HepG2 (cell line): ENCODE data around the gene TCFL5. TPM values are rescaled to one million over a fixed set of nuclear protein-coding genes. Genes with fewer than 3 reads are reported as not detected.

Experiments used
- CEBPB ChIP-seq: IDR thresholded peaks from 2 replicates; pipeline ENCODE4 v1.6.1; 2011; ENCODE audit warnings: low read depth, low read length, improper control_type of control experiment, borderline replicate concordance
- HOXA3 ChIP-seq: sonication (generic); formaldehyde crosslinking; IDR thresholded peaks from 2 replicates; pipeline ENCODE4 v1.5.0; 2020; ENCODE audit warnings: missing genetic modification reagents
- JUND ChIP-seq: sonication (generic); formaldehyde crosslinking; IDR thresholded peaks from 2 replicates; pipeline ENCODE4 v1.8.0; 2022; ENCODE audit warnings: mild to moderate bottlenecking, missing genetic modification reagents
- KAT8 ChIP-seq: IDR thresholded peaks from 2 replicates; pipeline ENCODE4 v1.6.1; 2016; ENCODE audit warnings: missing genetic modification reagents, missing compliant biosample characterization
- KDM4B ChIP-seq: sonication (generic); formaldehyde crosslinking; IDR thresholded peaks from 2 replicates; pipeline ENCODE4 v1.4.0; 2020; ENCODE audit warnings: missing genetic modification reagents
- KLF15 ChIP-seq: sonication (generic); formaldehyde crosslinking; IDR thresholded peaks from 2 replicates; pipeline ENCODE4 v1.8.1; 2023; ENCODE audit warnings: borderline replicate concordance, mild to moderate bottlenecking, inconsistent platforms, missing genetic modification reagents, mixed read lengths
- MAFK ChIP-seq, 2 experiments: IDR thresholded peaks in 1 of 2; conservative IDR thresholded peaks in 1 of 2; 2 replicates each; pipeline ENCODE4 v1.6.1; 2011; ENCODE audit warnings: improper control_type of control experiment in 2 of 2, low read length in 2 of 2
- MIXL1 ChIP-seq: IDR thresholded peaks from 2 replicates; pipeline ENCODE4 v1.6.1; 2016
- NKX3-1 ChIP-seq: sonication (generic); formaldehyde crosslinking; IDR thresholded peaks from 2 replicates; pipeline ENCODE4 v1.5.0; 2020; ENCODE audit warnings: missing genetic modification reagents
- PHF5A ChIP-seq: IDR thresholded peaks from one replicate; pipeline ENCODE4 v1.6.1; 2018; ENCODE audit warnings: low read depth, missing genetic modification reagents; ENCODE audit not compliant: unreplicated experiment
- PPARG ChIP-seq: conservative IDR thresholded peaks from 2 replicates; pipeline ENCODE4 v1.6.1; 2016; ENCODE audit warnings: missing biosample characterization, missing genetic modification reagents
- RBM22 ChIP-seq: fragments of 200-400 bp; formaldehyde crosslinking; optimal IDR thresholded peaks from 2 replicates; pipeline ENCODE3; 2017; ENCODE audit warnings: mild to moderate bottlenecking, low read length, moderate library complexity
- SP1 ChIP-seq, 2 experiments: fragments of 450-650 bp in 1 of 2; sonication (generic) in 1 of 2; formaldehyde crosslinking in 1 of 2; IDR thresholded peaks; 2 replicates each; pipeline versions ENCODE4 v1.4.0 to v1.6.1; 2016 to 2020; ENCODE audit warnings: missing genetic modification reagents in 1 of 2
- TAF1 ChIP-seq: sonication (generic); formaldehyde crosslinking; IDR thresholded peaks from 2 replicates; pipeline ENCODE4 v1.4.0; 2020; ENCODE audit warnings: missing genetic modification reagents
- ZBTB4 ChIP-seq: sonication (generic); formaldehyde crosslinking; IDR thresholded peaks from 2 replicates; pipeline ENCODE4 v1.4.0; 2020; ENCODE audit warnings: missing genetic modification reagents, mild to moderate bottlenecking, borderline replicate concordance
- ZBTB7A ChIP-seq: sonication (generic); formaldehyde crosslinking; IDR thresholded peaks from 2 replicates; pipeline ENCODE4 v1.8.0; 2022; ENCODE audit warnings: mild to moderate bottlenecking, missing genetic modification reagents
- ZBTB7B ChIP-seq: sonication (generic); formaldehyde crosslinking; IDR thresholded peaks from 2 replicates; pipeline ENCODE4 v1.4.0; 2020; ENCODE audit warnings: missing genetic modification reagents
- ZMYM4 ChIP-seq: sonication (generic); formaldehyde crosslinking; IDR thresholded peaks from 2 replicates; pipeline ENCODE4 v1.8.1; 2023; ENCODE audit warnings: mild to moderate bottlenecking, missing genetic modification reagents
- polyA plus RNA-seq, 8 experiments: library from polyadenylated mRNA; depleted of rRNA in 3 of 8; stranded (reverse) in 7 of 8; unstranded in 1 of 8; fragments of >200 nt; fragmentation: Illumina TruSeq in 4 of 8; extraction: Trizol in 4 of 8; gene quantifications; 2 replicates each; pipeline versions ENCODE4 v1.2.1 to v1.2.3, GENCODE V29; 2011 to 2016; ENCODE audit warnings: low read depth in 4 of 8, missing spikeins in 1 of 8, mixed read lengths in 1 of 8; ENCODE audit not compliant: insufficient read depth in 1 of 8
- total RNA-seq, 5 experiments: library from RNA; depleted of rRNA; stranded (reverse); fragments of >200 nt; fragmentation: Illumina TruSeq; extraction: Trizol; gene quantifications; 2 replicates each; pipeline ENCODE4 v1.2.3, GENCODE V29; 2016; ENCODE audit warnings: low read depth in 1 of 5
- TF ChIP-seq, protein P1 (sequence below): sonication (generic); formaldehyde crosslinking; IDR thresholded peaks from 2 replicates; pipeline ENCODE4 v1.4.0; 2020; ENCODE audit warnings: missing genetic modification reagents
- TF ChIP-seq, protein P2 (sequence below): sonication (generic); formaldehyde crosslinking; IDR thresholded peaks from 2 replicates; pipeline ENCODE4 v1.4.0; 2020; ENCODE audit warnings: missing genetic modification reagents

Gene TCFL5
- total and polyA plus RNA-seq, 2 of the 13 experiments (the other 11 are each of a cell fraction or from before 2014, with no cell fraction given): 14.8 to 20.0 TPM

GRCh38 chr20:62907384-62908317 is 46.0 kb upstream of the TCFL5 start (continued):
- TF ChIP-seq MAFK (conservative IDR thresholded peaks at IDR 0.05 in 1 of 2, IDR thresholded peaks at IDR 0.05 in 1 of 2; ENCODE audit: low read length in 2 of 2) (0 out of 4 replicates have a peak, but pooled peaks of 1 of the 2 experiments have one; percentile 13), RBM22 (peak; percentile 7), KAT8 (CRISPR knock-in tag) (peak; percentile 34; the same call in 1 of the 2 replicates), JUND (CRISPR knock-in tag) (no peak), CEBPB (no peak), MIXL1 (peak; percentile 29; the same call in 1 of the 2 replicates), PPARG (0 out of 2 replicates have a peak, but pooled peaks have one; percentile 28), SP1 (IDR thresholded peaks at IDR 0.05) (no peak), SP1 (CRISPR knock-in tag; IDR thresholded peaks at IDR 0.05) (peak; percentile 51; the same call in 1 of the 2 replicates), TAF1 (CRISPR knock-in tag) (no peak), KDM4B (CRISPR knock-in tag) (0 out of 2 replicates have a peak, but pooled peaks have one; percentile 35), NKX3-1 (0 out of 2 replicates have a peak, but pooled peaks have one; percentile 45), HOXA3 (CRISPR knock-in tag) (peak; percentile 63; the same call in 1 of the 2 replicates), ZMYM4 (CRISPR knock-in tag) (0 out of 2 replicates have a peak, but pooled peaks have one; percentile 21), KLF15 (CRISPR knock-in tag) (no peak), ZBTB7A (0 out of 2 replicates have a peak, but pooled peaks have one; percentile 18), PHF5A (CRISPR knock-in tag) (no peak), ZBTB7B (peak; percentile 88), ZBTB4 (CRISPR knock-in tag) (no peak)
- TF ChIP-seq, protein P1, sequence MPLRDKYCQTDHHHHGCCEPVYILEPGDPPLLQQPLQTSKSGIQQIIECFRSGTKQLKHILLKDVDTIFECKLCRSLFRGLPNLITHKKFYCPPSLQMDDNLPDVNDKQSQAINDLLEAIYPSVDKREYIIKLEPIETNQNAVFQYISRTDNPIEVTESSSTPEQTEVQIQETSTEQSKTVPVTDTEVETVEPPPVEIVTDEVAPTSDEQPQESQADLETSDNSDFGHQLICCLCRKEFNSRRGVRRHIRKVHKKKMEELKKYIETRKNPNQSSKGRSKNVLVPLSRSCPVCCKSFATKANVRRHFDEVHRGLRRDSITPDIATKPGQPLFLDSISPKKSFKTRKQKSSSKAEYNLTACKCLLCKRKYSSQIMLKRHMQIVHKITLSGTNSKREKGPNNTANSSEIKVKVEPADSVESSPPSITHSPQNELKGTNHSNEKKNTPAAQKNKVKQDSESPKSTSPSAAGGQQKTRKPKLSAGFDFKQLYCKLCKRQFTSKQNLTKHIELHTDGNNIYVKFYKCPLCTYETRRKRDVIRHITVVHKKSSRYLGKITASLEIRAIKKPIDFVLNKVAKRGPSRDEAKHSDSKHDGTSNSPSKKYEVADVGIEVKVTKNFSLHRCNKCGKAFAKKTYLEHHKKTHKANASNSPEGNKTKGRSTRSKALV (CRISPR knock-in tag): no peak
- TF ChIP-seq, protein P2, sequence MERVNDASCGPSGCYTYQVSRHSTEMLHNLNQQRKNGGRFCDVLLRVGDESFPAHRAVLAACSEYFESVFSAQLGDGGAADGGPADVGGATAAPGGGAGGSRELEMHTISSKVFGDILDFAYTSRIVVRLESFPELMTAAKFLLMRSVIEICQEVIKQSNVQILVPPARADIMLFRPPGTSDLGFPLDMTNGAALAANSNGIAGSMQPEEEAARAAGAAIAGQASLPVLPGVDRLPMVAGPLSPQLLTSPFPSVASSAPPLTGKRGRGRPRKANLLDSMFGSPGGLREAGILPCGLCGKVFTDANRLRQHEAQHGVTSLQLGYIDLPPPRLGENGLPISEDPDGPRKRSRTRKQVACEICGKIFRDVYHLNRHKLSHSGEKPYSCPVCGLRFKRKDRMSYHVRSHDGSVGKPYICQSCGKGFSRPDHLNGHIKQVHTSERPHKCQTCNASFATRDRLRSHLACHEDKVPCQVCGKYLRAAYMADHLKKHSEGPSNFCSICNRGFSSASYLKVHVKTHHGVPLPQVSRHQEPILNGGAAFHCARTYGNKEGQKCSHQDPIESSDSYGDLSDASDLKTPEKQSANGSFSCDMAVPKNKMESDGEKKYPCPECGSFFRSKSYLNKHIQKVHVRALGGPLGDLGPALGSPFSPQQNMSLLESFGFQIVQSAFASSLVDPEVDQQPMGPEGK (CRISPR knock-in tag): peak; percentile 38
